HepG2 (cell line): Measurements from ENCODE around the gene KCND1. TPM values are rescaled to one million over a fixed set of nuclear protein-coding genes. Genes with fewer than 3 reads are reported as not detected.

ENCODE experiments used
- ATF5 ChIP-seq: sonication (generic); formaldehyde crosslinking; IDR thresholded peaks from 2 replicates; pipeline ENCODE4 v1.4.0; 2020; ENCODE audit warnings: mild to moderate bottlenecking, low read depth, missing genetic modification reagents
- CCAR2 ChIP-seq: fragments of 200-400 bp; formaldehyde crosslinking; optimal IDR thresholded peaks from 2 replicates; pipeline ENCODE3; 2018; ENCODE audit warnings: low read depth, mild to moderate bottlenecking, low read length, moderate library complexity
- CEBPB ChIP-seq: IDR thresholded peaks from 2 replicates; pipeline ENCODE4 v1.6.1; 2011; ENCODE audit warnings: low read depth, low read length, improper control_type of control experiment, borderline replicate concordance
- EP300 ChIP-seq, 3 experiments: sonication (generic) in 1 of 3; formaldehyde crosslinking in 1 of 3; IDR thresholded peaks; 2 replicates each; pipeline versions ENCODE4 v1.5.1 to v1.6.1; 2011 to 2020; ENCODE audit warnings: low read depth in 2 of 3, low read length in 2 of 3, borderline replicate concordance in 1 of 3, improper control_type of control experiment in 1 of 3, mild to moderate bottlenecking in 1 of 3, missing genetic modification reagents in 1 of 3, moderate library complexity in 1 of 3
- GATAD2A ChIP-seq: IDR thresholded peaks from 2 replicates; pipeline ENCODE4 v1.6.1; 2016
- HCFC1 ChIP-seq: fragments of 150-350 bp; IDR thresholded peaks from 2 replicates; pipeline ENCODE4 v1.6.1; 2014; ENCODE audit warnings: low read depth, low read length
- HOXD1 ChIP-seq: sonication (generic); formaldehyde crosslinking; IDR thresholded peaks from 2 replicates; pipeline ENCODE4 v1.5.0; 2020; ENCODE audit warnings: missing genetic modification reagents
- LCORL ChIP-seq, 2 experiments: fragments of 450-650 bp in 1 of 2; sonication (generic) in 1 of 2; formaldehyde crosslinking in 1 of 2; IDR thresholded peaks; 2 replicates each; pipeline versions ENCODE4 v1.5.0 to v1.6.1; 2017 to 2020; ENCODE audit warnings: antibody characterized with exemption in 1 of 2, missing genetic modification reagents in 1 of 2
- NAIF1 ChIP-seq: sonication (generic); formaldehyde crosslinking; IDR thresholded peaks from 2 replicates; pipeline ENCODE4 v1.5.0; 2020; ENCODE audit warnings: mild to moderate bottlenecking, missing genetic modification reagents, borderline replicate concordance
- NR2F2 ChIP-seq: IDR thresholded peaks from 2 replicates; pipeline ENCODE4 v1.6.1; 2012; ENCODE audit warnings: low read depth, inconsistent platforms, borderline replicate concordance
- PAWR ChIP-seq: sonication (generic); formaldehyde crosslinking; IDR thresholded peaks from 2 replicates; pipeline ENCODE4 v1.4.0; 2020; ENCODE audit warnings: missing genetic modification reagents, mild to moderate bottlenecking, borderline replicate concordance
- PHF8 ChIP-seq: sonication (generic); formaldehyde crosslinking; IDR thresholded peaks from 2 replicates; pipeline ENCODE4 v1.5.0; 2020; ENCODE audit warnings: missing genetic modification reagents
- RBM22 ChIP-seq: fragments of 200-400 bp; formaldehyde crosslinking; optimal IDR thresholded peaks from 2 replicates; pipeline ENCODE3; 2017; ENCODE audit warnings: mild to moderate bottlenecking, low read length, moderate library complexity
- RFXAP ChIP-seq: sonication (generic); formaldehyde crosslinking; IDR thresholded peaks from 2 replicates; pipeline ENCODE4 v1.4.0; 2020; ENCODE audit warnings: missing genetic modification reagents, borderline replicate concordance
- SP1 ChIP-seq, 2 experiments: fragments of 450-650 bp in 1 of 2; sonication (generic) in 1 of 2; formaldehyde crosslinking in 1 of 2; IDR thresholded peaks; 2 replicates each; pipeline versions ENCODE4 v1.4.0 to v1.6.1; 2016 to 2020; ENCODE audit warnings: missing genetic modification reagents in 1 of 2
- YEATS2 ChIP-seq: sonication (generic); formaldehyde crosslinking; IDR thresholded peaks from 2 replicates; pipeline ENCODE4 v1.4.0; 2020; ENCODE audit warnings: missing genetic modification reagents, borderline replicate concordance
- YY1 ChIP-seq: IDR thresholded peaks from 2 replicates; pipeline ENCODE4 v1.6.1; 2011; ENCODE audit warnings: low read length, low read depth, moderate library complexity, mild to moderate bottlenecking; ENCODE audit not compliant: insufficient read depth, insufficient replicate concordance
- ZC3H4 ChIP-seq: sonication (generic); formaldehyde crosslinking; IDR thresholded peaks from 2 replicates; pipeline ENCODE4 v1.4.0; 2020; ENCODE audit warnings: missing genetic modification reagents, borderline replicate concordance
- ZMYM4 ChIP-seq: sonication (generic); formaldehyde crosslinking; IDR thresholded peaks from 2 replicates; pipeline ENCODE4 v1.8.1; 2023; ENCODE audit warnings: mild to moderate bottlenecking, missing genetic modification reagents
- ZNF615 ChIP-seq: sonication (generic); formaldehyde crosslinking; IDR thresholded peaks from 2 replicates; pipeline ENCODE4 v1.5.0; 2020; ENCODE audit warnings: mild to moderate bottlenecking, missing genetic modification reagents, borderline replicate concordance
- polyA plus RNA-seq, 8 experiments: library from polyadenylated mRNA; depleted of rRNA in 3 of 8; stranded (reverse) in 7 of 8; unstranded in 1 of 8; fragments of >200 nt; fragmentation: Illumina TruSeq in 4 of 8; extraction: Trizol in 4 of 8; gene quantifications; 2 replicates each; pipeline versions ENCODE4 v1.2.1 to v1.2.3, GENCODE V29; 2011 to 2016; ENCODE audit warnings: low read depth in 4 of 8, missing spikeins in 1 of 8, mixed read lengths in 1 of 8; ENCODE audit not compliant: insufficient read depth in 1 of 8
- total RNA-seq, 5 experiments: library from RNA; depleted of rRNA; stranded (reverse); fragments of >200 nt; fragmentation: Illumina TruSeq; extraction: Trizol; gene quantifications; 2 replicates each; pipeline ENCODE4 v1.2.3, GENCODE V29; 2016; ENCODE audit warnings: low read depth in 1 of 5
- TF ChIP-seq, protein P1 (sequence below): sonication (generic); formaldehyde crosslinking; IDR thresholded peaks from 2 replicates; pipeline ENCODE4 v1.8.0; 2022; ENCODE audit warnings: mild to moderate bottlenecking, missing genetic modification reagents, moderate library complexity
- TF ChIP-seq, protein P2 (sequence below): sonication (generic); formaldehyde crosslinking; IDR thresholded peaks from 2 replicates; pipeline ENCODE4 v1.4.0; 2020; ENCODE audit warnings: low read depth, mild to moderate bottlenecking, missing genetic modification reagents
- TF ChIP-seq, protein P3 (sequence below): sonication (generic); formaldehyde crosslinking; IDR thresholded peaks from 2 replicates; pipeline ENCODE4 v1.4.0; 2020; ENCODE audit warnings: mild to moderate bottlenecking, missing genetic modification reagents
- TF ChIP-seq, protein P4 (sequence below): sonication (generic); formaldehyde crosslinking; IDR thresholded peaks from 2 replicates; pipeline ENCODE4 v1.4.0; 2020; ENCODE audit warnings: missing genetic modification reagents, low read depth, mild to moderate bottlenecking, borderline replicate concordance

Gene KCND1
- total and polyA plus RNA-seq, 2 of the 13 experiments (the other 11 are each of a cell fraction or from before 2014, with no cell fraction given) = 0.07 to 0.30 TPM

- TF ChIP-seq HCFC1 (no peak), GATAD2A (CRISPR knock-in tag) (no peak), ATF5 (CRISPR knock-in tag) (no peak), PAWR (CRISPR knock-in tag) (no peak), NAIF1 (CRISPR knock-in tag) (no peak), YEATS2 (CRISPR knock-in tag) (no peak), ZNF615 (CRISPR knock-in tag) (no peak), CCAR2 (no peak), RBM22 (no peak), ZMYM4 (CRISPR knock-in tag) (0 out of 2 replicates have a peak, but pooled peaks have one; percentile 52), EP300 (IDR thresholded peaks at IDR 0.05; ENCODE audit: low read depth in 2 of 2, low read length in 2 of 2) (no peak), EP300 (CRISPR knock-in tag; IDR thresholded peaks at IDR 0.05; ENCODE audit: borderline replicate concordance) (no peak), SP1 (IDR thresholded peaks at IDR 0.05) (no peak), SP1 (CRISPR knock-in tag; IDR thresholded peaks at IDR 0.05) (peak; percentile 65), CEBPB (no peak), PHF8 (peak; percentile 65), YY1 (no peak), RFXAP (no peak), NR2F2 (no peak), LCORL (IDR thresholded peaks at IDR 0.05) (no peak), LCORL (CRISPR knock-in tag; IDR thresholded peaks at IDR 0.05) (no peak), ZC3H4 (CRISPR knock-in tag) (no peak), HOXD1 (no peak)
- TF ChIP-seq, protein P1, sequence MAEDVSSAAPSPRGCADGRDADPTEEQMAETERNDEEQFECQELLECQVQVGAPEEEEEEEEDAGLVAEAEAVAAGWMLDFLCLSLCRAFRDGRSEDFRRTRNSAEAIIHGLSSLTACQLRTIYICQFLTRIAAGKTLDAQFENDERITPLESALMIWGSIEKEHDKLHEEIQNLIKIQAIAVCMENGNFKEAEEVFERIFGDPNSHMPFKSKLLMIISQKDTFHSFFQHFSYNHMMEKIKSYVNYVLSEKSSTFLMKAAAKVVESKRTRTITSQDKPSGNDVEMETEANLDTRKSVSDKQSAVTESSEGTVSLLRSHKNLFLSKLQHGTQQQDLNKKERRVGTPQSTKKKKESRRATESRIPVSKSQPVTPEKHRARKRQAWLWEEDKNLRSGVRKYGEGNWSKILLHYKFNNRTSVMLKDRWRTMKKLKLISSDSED (CRISPR knock-in tag) = no peak
- TF ChIP-seq, protein P2, sequence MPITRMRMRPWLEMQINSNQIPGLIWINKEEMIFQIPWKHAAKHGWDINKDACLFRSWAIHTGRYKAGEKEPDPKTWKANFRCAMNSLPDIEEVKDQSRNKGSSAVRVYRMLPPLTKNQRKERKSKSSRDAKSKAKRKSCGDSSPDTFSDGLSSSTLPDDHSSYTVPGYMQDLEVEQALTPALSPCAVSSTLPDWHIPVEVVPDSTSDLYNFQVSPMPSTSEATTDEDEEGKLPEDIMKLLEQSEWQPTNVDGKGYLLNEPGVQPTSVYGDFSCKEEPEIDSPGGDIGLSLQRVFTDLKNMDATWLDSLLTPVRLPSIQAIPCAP (CRISPR knock-in tag) = no peak
- TF ChIP-seq, protein P3, sequence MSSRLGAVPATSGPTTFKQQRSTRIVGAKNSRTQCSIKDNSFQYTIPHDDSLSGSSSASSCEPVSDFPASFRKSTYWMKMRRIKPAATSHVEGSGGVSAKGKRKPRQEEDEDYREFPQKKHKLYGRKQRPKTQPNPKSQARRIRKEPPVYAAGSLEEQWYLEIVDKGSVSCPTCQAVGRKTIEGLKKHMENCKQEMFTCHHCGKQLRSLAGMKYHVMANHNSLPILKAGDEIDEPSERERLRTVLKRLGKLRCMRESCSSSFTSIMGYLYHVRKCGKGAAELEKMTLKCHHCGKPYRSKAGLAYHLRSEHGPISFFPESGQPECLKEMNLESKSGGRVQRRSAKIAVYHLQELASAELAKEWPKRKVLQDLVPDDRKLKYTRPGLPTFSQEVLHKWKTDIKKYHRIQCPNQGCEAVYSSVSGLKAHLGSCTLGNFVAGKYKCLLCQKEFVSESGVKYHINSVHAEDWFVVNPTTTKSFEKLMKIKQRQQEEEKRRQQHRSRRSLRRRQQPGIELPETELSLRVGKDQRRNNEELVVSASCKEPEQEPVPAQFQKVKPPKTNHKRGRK = no peak
- TF ChIP-seq, protein P4, sequence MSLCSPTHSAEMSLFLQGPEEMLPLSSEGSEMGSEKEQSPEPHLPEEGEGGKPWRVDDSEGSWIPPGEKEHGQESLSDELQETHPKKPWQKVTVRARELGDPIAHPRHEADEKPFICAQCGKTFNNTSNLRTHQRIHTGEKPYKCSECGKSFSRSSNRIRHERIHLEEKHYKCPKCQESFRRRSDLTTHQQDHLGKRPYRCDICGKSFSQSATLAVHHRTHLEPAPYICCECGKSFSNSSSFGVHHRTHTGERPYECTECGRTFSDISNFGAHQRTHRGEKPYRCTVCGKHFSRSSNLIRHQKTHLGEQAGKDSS (CRISPR knock-in tag) = no peak
Measured at GRCh38 chrX:48918643-48919340, 52.9 kb downstream of the KCND1 start, which contains the start of gene PIM2 (continued).
